Measurements from ENCODE around the gene CD9. TPM values are rescaled to one million over a fixed set of nuclear protein-coding genes. Genes with fewer than 3 reads are reported as not detected.
A peak's percentile ranks its signal among the peaks of the same experiment; 100 is the strongest.
"Not testable (repeated sequence)": the region's sequence is repeated elsewhere in the genome, so short reads cannot be mapped to it uniquely, and the experiment has no call there.

The CD9 gene
- polyA plus RNA-seq, 3 donors from 2014 or later, result 2.1 to 9.8 (median 5.1) TPM

DNA sequence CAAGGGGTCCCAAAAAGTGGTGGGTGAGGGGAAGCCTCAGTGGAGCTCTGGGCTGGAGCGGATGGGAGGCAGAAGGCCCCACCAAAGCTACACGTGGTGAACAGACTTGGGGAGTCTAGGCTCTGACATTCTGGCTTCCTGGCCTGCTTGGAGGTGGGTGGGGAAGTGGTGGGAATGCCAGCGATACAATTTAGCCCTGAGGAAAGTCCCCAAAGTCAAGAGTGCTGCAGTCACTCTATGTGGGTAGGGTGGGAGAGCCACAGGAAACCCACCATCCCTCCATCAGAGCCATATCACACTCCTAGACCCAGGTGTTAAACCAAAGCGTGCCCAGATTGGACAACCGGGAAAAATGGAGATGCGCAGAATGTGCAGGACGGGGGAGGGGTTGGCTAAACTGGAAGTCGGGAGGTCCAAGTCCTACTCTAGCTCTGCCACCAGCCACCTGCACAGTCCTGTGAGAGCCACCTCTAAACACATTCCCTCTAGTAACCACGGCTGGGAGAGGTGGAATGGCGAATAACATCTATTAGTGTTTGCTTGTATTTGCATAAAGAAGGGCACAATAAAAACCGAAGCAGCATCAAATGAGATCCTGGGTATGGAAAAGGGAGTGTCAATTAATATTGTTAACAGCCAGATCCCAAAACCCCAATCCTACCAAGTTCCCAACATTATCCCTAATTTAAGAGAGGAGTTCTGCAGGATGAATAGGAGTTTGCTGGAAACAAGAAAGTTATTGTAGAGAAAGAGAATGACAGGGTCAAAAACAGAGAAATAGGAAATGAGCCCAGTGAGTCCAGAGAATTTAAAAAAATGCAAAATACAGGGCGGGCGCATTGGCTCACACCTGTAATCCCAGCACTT lies 14.0 kb upstream of the CD9 start:
- H3K4me1 Mint-ChIP-seq, result peaks cover 5 to 9% of the 10 kb centered on the region in 2 donors
- H3K27ac Mint-ChIP-seq, result no peak overlapping the region
- no peak overlapping the region for H3K4me3 Mint-ChIP-seq
- DNase-seq, result no peak
- H3K36me3 Mint-ChIP-seq, result no peaks in the 10 kb centered on the region
- peaks cover 1 to 27% (median 8%) of the 10 kb centered on the region in 3 donors for H3K27me3 Mint-ChIP-seq (ENCODE audit: low read depth in 3 of 3)
- no peaks in the 10 kb centered on the region for H3K9me3 Mint-ChIP-seq

- no peak overlapping the region for H3K27ac Mint-ChIP-seq
- H3K4me3 Mint-ChIP-seq, result no peak overlapping the region
- H3K9me3 Mint-ChIP-seq, result no peaks in the 10 kb centered on the region
- no peak for DNase-seq
- peaks cover 3 to 32% (median 8%) of the 10 kb centered on the region in 3 donors for H3K27me3 Mint-ChIP-seq (ENCODE audit: low read depth in 3 of 3)
- peaks cover 5 to 9% of the 10 kb centered on the region in 2 donors for H3K4me1 Mint-ChIP-seq
- no peaks in the 10 kb centered on the region for H3K36me3 Mint-ChIP-seq
These were observed 12.0 kb upstream of the CD9 start for GRCh38 chr12:6187948-6188793.

GRCh38 chr12:6189028-6189427 lies 11.2 kb upstream of the CD9 start:
- no peak for DNase-seq
- Mint-ChIP-seq H3K4me3 (no peak overlapping the region), H3K27ac (no peak overlapping the region), H3K36me3 (no peaks in the 10 kb centered on the region), H3K27me3 (ENCODE audit: low read depth in 3 of 3) (peaks cover 3 to 32% (median 8%) of the 10 kb centered on the region in 3 donors), H3K4me1 (peaks cover 5 to 9% of the 10 kb centered on the region in 2 donors), H3K9me3 (no peaks in the 10 kb centered on the region)

- not testable (repeated sequence) for H3K36me3 Mint-ChIP-seq
These were observed 10.1 kb upstream of the CD9 start for GRCh38 chr12:6189952-6190598.

GRCh38 chr12:6190767-6191530 lies 9.3 kb upstream of the CD9 start:
- H3K36me3 Mint-ChIP-seq, H3K4me1 Mint-ChIP-seq, H3K4me3 Mint-ChIP-seq, DNase-seq, H3K27ac Mint-ChIP-seq, H3K9me3 Mint-ChIP-seq: not testable (repeated sequence)
- peaks cover 3 to 25% (median 12%) of the 10 kb centered on the region in 3 donors for H3K27me3 Mint-ChIP-seq (ENCODE audit: low read depth in 3 of 3)

More at GRCh38 chr12:6189952-6190598, 10.1 kb upstream of the CD9 start:
- Mint-ChIP-seq H3K27me3 (ENCODE audit: low read depth in 3 of 3) (peaks cover 3 to 27% (median 12%) of the 10 kb centered on the region in 3 donors), H3K4me3 (peak overlapping the region in 4 of 5 donors; percentile 9 to 49 (median 35))
- H3K27ac Mint-ChIP-seq, DNase-seq, H3K4me1 Mint-ChIP-seq, H3K9me3 Mint-ChIP-seq: not testable (repeated sequence)

- H3K9me3 Mint-ChIP-seq, result no peaks in the 10 kb centered on the region
- H3K4me3 Mint-ChIP-seq, result no peak overlapping the region
- DNase-seq, result no peak
- H3K4me1 Mint-ChIP-seq, result peaks cover 5 to 9% of the 10 kb centered on the region in 2 donors
- peaks cover 3 to 27% (median 10%) of the 10 kb centered on the region in 3 donors for H3K27me3 Mint-ChIP-seq (ENCODE audit: low read depth in 3 of 3)
- H3K36me3 Mint-ChIP-seq, result no peaks in the 10 kb centered on the region
- H3K27ac Mint-ChIP-seq, result no peak overlapping the region
These were observed 7.4 kb upstream of the CD9 start for GRCh38 chr12:6192604-6193380.

DNA sequence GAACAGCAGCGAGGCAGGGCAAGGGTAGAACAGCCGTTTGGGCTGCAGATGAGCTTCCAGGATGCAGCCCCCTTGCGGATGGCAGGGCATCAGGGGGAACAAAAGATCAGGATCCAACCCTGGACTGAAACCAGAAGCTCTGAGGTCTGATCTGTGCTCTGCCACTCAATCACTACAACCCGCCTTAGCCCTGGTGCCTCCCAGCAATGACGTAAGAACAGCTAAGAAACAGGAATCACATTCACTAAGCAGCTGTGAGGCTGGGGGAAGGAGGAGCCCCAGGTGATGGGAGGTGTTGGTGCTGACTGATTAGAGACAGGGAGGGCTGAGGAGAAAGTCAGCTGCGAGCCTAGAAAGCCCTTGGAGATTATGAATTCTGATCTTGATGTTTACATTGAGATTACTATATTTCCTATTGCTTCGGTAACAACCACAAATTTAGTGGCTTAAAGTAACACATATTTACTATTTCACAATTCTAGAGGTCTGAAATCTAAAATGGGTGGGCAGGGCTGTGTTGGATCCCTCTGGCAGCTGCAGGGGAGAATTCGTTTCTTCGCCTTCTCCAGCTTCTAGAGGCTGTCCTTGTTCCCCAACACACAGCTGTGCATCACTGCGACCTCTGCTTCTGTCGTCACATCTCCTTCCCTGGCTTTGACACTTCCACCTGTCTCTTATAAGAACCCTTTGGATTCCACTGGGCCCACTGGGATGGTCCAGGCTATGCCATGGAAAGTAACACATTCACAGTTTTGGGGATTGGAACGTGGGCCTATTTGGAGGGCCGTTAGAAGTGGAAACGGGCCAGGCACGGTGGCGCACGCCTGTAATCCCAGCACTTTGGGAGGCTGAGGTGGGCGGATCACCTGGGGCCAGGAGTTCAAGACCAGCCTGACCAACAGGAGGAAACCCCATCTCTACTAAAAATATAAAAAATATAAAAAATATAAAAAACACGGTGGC lies 6.1 kb upstream of the CD9 start:
- DNase-seq, result no peak
- H3K4me3 Mint-ChIP-seq, result no peak overlapping the region
- no peak overlapping the region for H3K27ac Mint-ChIP-seq
- no peaks in the 10 kb centered on the region for H3K36me3 Mint-ChIP-seq
- peaks cover 5 to 9% of the 10 kb centered on the region in 2 donors for H3K4me1 Mint-ChIP-seq
- peaks cover 7 to 28% (median 7%) of the 10 kb centered on the region in 3 donors for H3K27me3 Mint-ChIP-seq (ENCODE audit: low read depth in 3 of 3)
- no peaks in the 10 kb centered on the region for H3K9me3 Mint-ChIP-seq

DNA sequence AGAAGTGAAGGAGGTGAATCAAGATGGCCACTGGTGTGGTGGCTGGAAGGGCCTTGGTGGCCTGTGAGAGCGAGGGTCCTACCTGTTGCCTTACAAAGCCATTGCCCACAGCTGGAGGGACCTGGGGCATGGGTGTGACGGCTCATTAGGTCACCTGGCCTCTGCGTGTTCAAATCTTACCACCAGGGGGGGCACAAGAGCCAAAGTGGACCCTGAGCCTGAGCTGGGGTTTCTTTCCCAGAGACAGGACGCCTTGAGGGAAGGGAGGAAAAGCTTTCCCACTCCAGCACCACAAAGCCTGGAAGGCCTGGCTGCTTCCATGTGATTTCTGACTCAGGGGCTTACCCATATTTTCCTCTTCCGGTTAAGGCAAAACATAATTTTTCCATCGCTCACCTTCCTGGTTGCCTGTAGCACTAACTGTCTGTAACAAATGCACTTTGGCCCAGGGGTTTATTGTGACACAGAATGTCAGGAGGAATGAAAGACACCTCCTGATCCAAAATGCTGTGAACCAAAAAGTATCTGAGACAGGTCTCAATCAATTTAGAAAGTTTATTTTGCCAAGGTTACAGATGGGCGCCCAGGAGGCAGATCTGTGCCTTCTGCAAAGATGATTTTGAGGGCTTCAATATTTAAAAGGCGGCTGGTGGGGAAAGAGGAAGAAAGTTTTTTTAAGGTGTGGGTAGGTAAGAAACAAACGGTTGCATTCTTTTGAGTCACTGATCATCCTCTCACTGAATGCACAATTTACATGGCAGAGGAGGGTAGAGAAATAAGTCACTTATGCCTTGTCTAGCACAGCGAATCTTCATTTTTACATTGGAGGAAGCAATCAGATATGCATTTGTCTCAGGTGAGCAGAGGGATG lies 4.3 kb upstream of the CD9 start:
- peaks cover 0 to 1% of the 10 kb centered on the region in 2 donors for H3K4me1 Mint-ChIP-seq
- no peaks in the 10 kb centered on the region for H3K36me3 Mint-ChIP-seq
- H3K4me3 Mint-ChIP-seq, result no peak overlapping the region
- peaks cover 4 to 18% (median 8%) of the 10 kb centered on the region in 3 donors for H3K27me3 Mint-ChIP-seq (ENCODE audit: low read depth in 3 of 3)
- H3K9me3 Mint-ChIP-seq, result no peaks in the 10 kb centered on the region
- no peak overlapping the region for H3K27ac Mint-ChIP-seq
- DNase-seq, result peak; percentile 59 to 67 (median 63)

- DNase-seq, result no peak
- Mint-ChIP-seq H3K4me3 (no peak overlapping the region), H3K4me1 (peaks cover 5 to 6% of the 10 kb centered on the region in 2 donors), H3K9me3 (no peaks in the 10 kb centered on the region), H3K36me3 (no peaks in the 10 kb centered on the region), H3K27ac (no peak overlapping the region), H3K27me3 (ENCODE audit: low read depth in 3 of 3) (peaks cover 6 to 15% (median 15%) of the 10 kb centered on the region in 3 donors)
These were observed 2.1 kb upstream of the CD9 start for GRCh38 chr12:6198051-6198450.

DNA sequence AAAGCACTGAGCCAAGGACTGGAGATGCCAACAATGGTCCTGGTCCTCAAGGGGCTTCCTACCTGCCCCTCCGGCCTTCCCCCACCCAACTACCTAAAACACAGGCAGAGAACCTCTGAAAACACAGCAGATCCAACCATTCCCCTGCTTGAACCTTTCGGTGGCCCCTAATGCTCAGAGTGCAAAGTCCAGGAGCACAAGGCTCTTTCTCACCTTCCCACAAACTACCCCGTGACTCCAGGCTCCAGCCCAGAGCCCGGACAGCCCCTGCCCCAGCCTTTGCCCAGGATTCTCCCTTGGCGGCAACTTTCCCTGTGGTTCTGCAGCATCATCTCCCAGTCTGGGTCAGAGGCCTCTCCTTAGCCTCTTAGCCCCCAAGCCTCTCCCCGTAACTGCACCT lies 1.6 kb upstream of the CD9 start:
- peaks cover 6 to 15% (median 14%) of the 10 kb centered on the region in 3 donors for H3K27me3 Mint-ChIP-seq (ENCODE audit: low read depth in 3 of 3)
- H3K4me3 Mint-ChIP-seq, result no peak overlapping the region
- H3K27ac Mint-ChIP-seq, result no peak overlapping the region
- no peaks in the 10 kb centered on the region for H3K36me3 Mint-ChIP-seq
- H3K9me3 Mint-ChIP-seq, result no peaks in the 10 kb centered on the region
- H3K4me1 Mint-ChIP-seq, result peaks cover 5 to 6% of the 10 kb centered on the region in 2 donors
- DNase-seq, result no peak

- Mint-ChIP-seq H3K9me3 (no peaks in the 10 kb centered on the region), H3K4me1 (peaks cover 5 to 6% of the 10 kb centered on the region in 2 donors), H3K4me3 (peak overlapping the region in 3 of 5 donors; percentile 33 to 70 (median 57)), H3K27me3 (ENCODE audit: low read depth in 3 of 3) (peaks cover 6 to 15% (median 14%) of the 10 kb centered on the region in 3 donors), H3K36me3 (no peaks in the 10 kb centered on the region), H3K27ac (no peak overlapping the region)
- no peak for DNase-seq
These were observed 1.1 kb upstream of the CD9 start for GRCh38 chr12:6198985-6199530.

All from immature natural killer cell (primary cell).